22Rv1 (cell line): ENCODE measurements around the gene MED27.

ENCODE experiments used
- ZFX ChIP-seq: fragments of 450-650 bp; IDR thresholded peaks from 2 replicates; pipeline ENCODE4 v1.6.1; 2017; ENCODE audit warnings: antibody characterized with exemption, borderline replicate concordance
- TF ChIP-seq, protein P1 (sequence below): fragments of 450-650 bp; IDR thresholded peaks from 2 replicates; pipeline ENCODE4 v1.5.1; 2017; ENCODE audit warnings: mild to moderate bottlenecking

DNA sequence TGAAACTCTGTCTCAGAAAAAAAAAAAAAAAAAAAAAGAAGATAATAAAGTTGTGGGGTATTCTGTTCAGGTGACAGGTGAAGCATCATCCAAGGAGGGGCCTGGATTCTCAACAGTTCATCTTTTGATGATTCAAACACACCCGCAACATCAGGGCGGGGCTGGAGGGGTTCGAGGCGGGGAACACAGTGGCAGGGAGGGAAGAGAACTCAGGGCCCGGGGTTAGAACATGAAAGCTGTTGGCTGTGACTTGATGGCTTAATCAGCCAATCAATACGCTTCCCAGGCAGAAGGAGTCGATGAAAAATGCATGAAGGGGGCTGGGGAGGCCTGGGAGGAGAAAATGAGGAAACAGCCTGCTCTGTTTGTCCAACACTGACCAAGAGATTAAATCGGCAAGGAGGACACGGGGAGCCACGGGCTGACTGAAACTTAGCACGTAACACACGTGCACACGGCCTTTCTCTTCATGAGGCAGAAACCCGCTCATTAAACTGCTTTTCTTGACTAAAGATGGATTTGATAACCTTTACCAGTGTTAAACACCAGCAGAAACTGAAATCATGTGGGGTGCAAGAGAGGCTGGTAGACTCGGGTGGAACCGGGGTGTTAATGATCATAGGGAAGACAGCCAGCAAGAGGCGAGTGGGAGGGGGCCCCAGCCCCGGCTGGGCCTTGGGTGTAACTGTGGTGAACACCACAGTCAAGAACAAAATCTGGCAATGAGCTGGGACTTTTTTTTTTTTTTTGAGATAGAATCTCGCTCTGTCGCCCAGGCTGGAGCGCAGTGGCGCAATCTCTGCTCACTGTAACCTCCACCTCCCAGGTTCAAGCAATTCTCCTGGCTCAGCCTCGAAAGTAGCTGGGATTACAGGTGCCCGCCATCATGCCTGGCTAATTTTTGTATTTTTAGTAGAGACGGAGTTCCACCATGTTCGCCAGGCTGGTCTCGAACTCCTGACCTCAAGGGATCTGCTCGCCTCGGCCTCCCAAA lies 234.1 kb downstream of the MED27 start:
- TF ChIP-seq, protein P1, sequence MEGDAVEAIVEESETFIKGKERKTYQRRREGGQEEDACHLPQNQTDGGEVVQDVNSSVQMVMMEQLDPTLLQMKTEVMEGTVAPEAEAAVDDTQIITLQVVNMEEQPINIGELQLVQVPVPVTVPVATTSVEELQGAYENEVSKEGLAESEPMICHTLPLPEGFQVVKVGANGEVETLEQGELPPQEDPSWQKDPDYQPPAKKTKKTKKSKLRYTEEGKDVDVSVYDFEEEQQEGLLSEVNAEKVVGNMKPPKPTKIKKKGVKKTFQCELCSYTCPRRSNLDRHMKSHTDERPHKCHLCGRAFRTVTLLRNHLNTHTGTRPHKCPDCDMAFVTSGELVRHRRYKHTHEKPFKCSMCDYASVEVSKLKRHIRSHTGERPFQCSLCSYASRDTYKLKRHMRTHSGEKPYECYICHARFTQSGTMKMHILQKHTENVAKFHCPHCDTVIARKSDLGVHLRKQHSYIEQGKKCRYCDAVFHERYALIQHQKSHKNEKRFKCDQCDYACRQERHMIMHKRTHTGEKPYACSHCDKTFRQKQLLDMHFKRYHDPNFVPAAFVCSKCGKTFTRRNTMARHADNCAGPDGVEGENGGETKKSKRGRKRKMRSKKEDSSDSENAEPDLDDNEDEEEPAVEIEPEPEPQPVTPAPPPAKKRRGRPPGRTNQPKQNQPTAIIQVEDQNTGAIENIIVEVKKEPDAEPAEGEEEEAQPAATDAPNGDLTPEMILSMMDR: no peak
- no peak for TF ChIP-seq ZFX
